ENCODE data around the gene FEZF1.
"Not testable (repeated sequence)": the region's sequence is repeated elsewhere in the genome, so short reads cannot be mapped to it uniquely, and the experiment has no call there.

Gene FEZF1

GRCh38 chr7:122306320-122307227 is 2.0 kb upstream of the FEZF1 start:
- no peak for DNase-seq

- DNase-seq: no peak
Observed at GRCh38 chr7:122305475-122306319, 1.1 kb upstream of the FEZF1 start.

- no peak for DNase-seq
Observed at GRCh38 chr7:122304996-122305421, 459 bp upstream of the FEZF1 start.

DNA sequence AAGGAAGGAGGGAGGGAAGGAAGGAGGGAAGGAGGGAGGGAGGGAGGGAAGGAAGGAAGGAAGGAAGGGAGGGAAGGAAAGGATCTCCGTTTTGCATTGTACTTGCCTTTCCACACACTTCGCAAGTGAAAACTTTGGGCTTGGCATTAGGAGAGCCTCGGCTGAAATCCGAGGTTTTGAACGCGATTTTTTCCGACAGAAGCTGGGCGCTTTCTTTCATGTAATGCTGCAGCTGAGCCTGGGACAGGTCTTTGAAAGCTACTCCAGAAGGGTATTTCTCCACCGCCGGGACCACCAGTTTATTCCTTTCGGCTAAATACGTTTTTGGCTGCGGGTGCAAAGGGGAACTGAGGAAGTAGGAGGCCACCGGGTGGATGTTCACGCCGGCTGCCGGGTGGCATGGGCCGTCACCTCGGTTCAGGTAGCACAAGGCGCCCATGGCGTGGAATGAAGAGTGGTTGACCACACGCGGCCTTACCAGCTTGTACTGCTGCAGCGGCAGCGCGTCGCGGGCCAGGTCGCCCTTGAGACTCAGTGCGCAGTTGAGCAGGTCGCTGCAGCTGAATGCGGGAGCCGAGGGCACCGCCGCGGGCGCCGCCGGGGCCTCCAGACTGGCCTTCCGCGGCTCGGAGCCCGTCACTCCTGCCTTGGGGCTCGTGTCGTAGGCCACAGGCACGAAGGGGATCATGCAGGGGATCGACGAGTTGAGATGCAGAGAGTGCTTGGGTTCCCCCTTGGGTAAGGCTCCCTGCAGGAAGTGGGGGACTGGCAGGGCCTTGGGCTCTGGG is 825 bp downstream of the FEZF1 start:
- no peak for DNase-seq

- no peak for DNase-seq
Observed at GRCh38 chr7:122302761-122303530, 1.6 kb downstream of the FEZF1 start.

- no peak for DNase-seq
Observed at GRCh38 chr7:122301858-122302760, 2.4 kb downstream of the FEZF1 start.

GRCh38 chr7:122300956-122301833 is 3.4 kb downstream of the FEZF1 start:
- no peak for DNase-seq

- no peak for DNase-seq
Observed at GRCh38 chr7:122300211-122300932, 4.2 kb downstream of the FEZF1 start.

GRCh38 chr7:122299624-122300210 is 4.8 kb downstream of the FEZF1 start:
- DNase-seq: no peak

DNA sequence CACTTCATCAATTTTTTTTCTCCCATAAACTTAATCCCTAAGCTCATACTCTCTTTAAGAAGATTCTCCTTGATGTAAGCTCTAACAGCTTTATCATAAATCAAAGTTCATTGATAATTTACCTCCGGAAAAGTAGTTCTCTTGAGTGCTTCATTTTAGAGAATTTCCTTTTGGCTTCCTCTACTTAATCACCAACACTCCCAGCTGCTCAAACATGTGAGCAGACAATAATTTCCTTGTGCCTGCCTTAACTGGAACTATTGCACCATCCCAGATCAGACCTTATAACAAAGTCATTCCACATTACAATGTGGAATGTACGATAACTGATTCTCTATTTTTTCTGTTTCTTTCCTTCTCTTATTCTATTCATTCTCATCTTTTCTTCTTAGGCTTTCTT is 5.9 kb downstream of the FEZF1 start:
- no peak for DNase-seq

GRCh38 chr7:122298131-122298530 is 6.4 kb downstream of the FEZF1 start:
- no peak for DNase-seq

- no peak for DNase-seq
Observed at GRCh38 chr7:122291189-122291588, 13.4 kb downstream of the FEZF1 start.

DNA sequence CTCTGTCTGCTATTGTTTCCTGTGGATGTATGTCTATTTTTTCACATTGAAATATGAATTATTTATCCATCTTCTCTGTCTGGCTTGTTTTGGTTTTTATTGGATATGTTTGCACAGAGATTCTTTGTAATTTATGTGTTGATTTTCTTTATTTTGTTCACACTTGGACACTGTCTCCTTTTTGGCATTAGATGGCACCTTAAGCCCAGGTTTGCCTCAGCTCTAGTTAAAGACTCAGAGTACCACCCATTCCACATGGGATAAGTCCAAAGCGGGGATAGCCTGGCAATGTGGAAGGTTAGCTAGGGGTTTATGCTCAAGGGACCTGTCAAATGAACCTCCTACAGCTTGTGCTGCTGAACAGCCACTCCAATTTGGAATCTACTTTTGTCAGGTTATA is 14.1 kb downstream of the FEZF1 start:
- DNase-seq: no peak

DNA sequence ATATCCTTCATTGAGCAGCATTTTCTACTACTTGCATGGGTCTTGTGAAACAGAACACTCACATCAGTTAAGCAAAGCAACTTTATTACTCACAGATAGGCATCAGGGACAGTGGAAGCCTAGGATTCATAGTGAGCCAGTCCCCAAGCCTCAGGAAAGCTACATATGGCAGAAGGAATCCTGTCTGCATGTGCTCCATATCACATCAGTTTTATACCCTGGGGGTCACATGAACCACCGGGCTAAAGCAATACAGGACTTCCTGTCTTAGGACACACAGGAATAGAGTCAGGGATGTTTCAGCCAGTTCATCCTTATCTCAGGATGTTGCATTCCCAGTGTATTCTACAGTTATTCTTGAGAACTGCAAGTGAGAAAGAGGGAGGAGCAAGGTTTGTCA is 15.1 kb downstream of the FEZF1 start:
- DNase-seq: no peak

DNA sequence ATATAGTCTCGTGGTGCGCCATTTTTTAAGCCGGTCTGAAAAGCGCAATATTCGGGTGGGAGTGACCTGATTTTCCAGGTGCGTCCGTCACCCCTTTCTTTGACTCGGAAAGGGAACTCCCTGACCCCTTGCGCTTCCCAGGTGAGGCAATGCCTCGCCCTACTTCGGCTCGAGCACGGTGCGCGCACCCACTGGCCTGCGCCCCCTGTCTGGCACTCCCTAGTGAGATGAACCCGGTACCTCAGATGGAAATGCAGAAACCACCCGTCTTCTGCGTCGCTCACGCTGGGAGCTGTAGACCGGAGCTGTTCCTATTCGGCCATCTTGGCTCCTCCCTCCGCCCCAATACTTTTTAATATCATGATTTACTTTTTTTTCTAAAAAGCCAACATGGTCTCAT is 19.9 kb downstream of the FEZF1 start:
- not testable (repeated sequence) for DNase-seq

GRCh38 chr7:122273117-122273516 is 31.4 kb downstream of the FEZF1 start:
- DNase-seq: no peak

DNA sequence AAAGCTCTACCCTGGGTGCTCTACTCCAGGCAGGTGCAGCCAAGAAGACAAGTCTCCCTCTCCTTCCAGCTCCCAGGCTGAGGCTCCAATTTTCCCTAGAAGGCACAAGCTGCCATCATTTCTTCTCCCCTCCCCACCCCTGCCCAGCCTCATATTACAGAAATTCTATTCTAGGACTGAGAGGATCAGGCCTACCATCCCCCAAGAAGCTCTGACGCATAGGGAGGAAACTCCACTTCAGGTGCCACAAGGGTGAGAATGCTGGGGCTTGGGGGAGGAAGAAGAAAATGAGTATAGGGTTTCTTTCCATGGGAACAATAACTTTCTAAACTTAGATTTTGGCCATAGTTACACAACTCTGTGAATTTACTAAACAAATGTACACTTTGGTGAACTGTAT is 35.3 kb downstream of the FEZF1 start:
- DNase-seq: no peak

- no peak for DNase-seq
Observed at GRCh38 chr7:122268101-122268500, 36.4 kb downstream of the FEZF1 start.

GRCh38 chr7:122262246-122262645 is 42.3 kb downstream of the FEZF1 start:
- no peak for DNase-seq
